ENCODE measurements around the gene WDR33. TPM values are rescaled to one million over a fixed set of nuclear protein-coding genes. Genes with fewer than 3 reads are reported as not detected.
"Not testable (repeated sequence)": the region's sequence is repeated elsewhere in the genome, so short reads cannot be mapped to it uniquely, and the experiment has no call there.

Gene WDR33
- total RNA-seq, 1 experiment from 2014 or later = 87.1 TPM

GRCh38 chr2:127770973-127771735 is 39.8 kb downstream of the WDR33 start:
- Histone ChIP-seq H3K27ac (ENCODE audit: low read depth, low read length, poor library complexity, severe bottlenecking) (no peak overlapping the region), H3K9me3 (ENCODE audit: low read depth, low read length, poor library complexity, severe bottlenecking) (no peaks in the 10 kb centered on the region), H3K36me3 (ENCODE audit: insufficient read depth, low read length, poor library complexity, severe bottlenecking) (peaks cover 20% of the 10 kb centered on the region), H3K4me1 (ENCODE audit: insufficient read depth, low read length, poor library complexity, severe bottlenecking) (peaks cover 12% of the 10 kb centered on the region), H3K27me3 (replicated peaks; ENCODE audit: insufficient read depth, low read depth, low read length, poor library complexity) (no peaks in the 10 kb centered on the region), H3K4me3 (ENCODE audit: low read depth, low read length, poor library complexity, severe bottlenecking) (no peak overlapping the region)
- CTCF ChIA-PET = no interaction called here
- intact Hi-C loops (cut with micrococcal nuclease; ENCODE audit: unreplicated experiment) = no loop called here
- TF ChIP-seq EZH2 (IDR thresholded peaks at IDR 0.05; ENCODE audit: borderline replicate concordance, low read depth, low read length, poor library complexity, severe bottlenecking) = no peak
- no peak for DNase-seq (ENCODE audit: low spot score)
- no TSS peak for BruUV-seq (replicated peaks)
- POLR2A ChIA-PET (ENCODE audit: low non-redundant PET) = interaction anchor here (0.7 kb wide), 1 partner anchor 15 kb away, joined by 6 read pairs; no protein-coding TSS in a partner anchor

- BruUV-seq (replicated peaks); intact Hi-C loops (cut with micrococcal nuclease; ENCODE audit: unreplicated experiment); H3K27me3 ChIP-seq (replicated peaks; ENCODE audit: insufficient read depth, low read depth, low read length, poor library complexity); POLR2A ChIA-PET (ENCODE audit: low non-redundant PET); H3K4me3 ChIP-seq (ENCODE audit: low read depth, low read length, poor library complexity, severe bottlenecking); H3K9me3 ChIP-seq (ENCODE audit: low read depth, low read length, poor library complexity, severe bottlenecking); CTCF ChIA-PET; H3K27ac ChIP-seq (ENCODE audit: low read depth, low read length, poor library complexity, severe bottlenecking); DNase-seq (ENCODE audit: low spot score): not testable (repeated sequence)
- peaks cover 27% of the 10 kb centered on the region for H3K36me3 ChIP-seq (ENCODE audit: insufficient read depth, low read length, poor library complexity, severe bottlenecking)
- peaks cover 11% of the 10 kb centered on the region for H3K4me1 ChIP-seq (ENCODE audit: insufficient read depth, low read length, poor library complexity, severe bottlenecking)
These were observed 40.4 kb downstream of the WDR33 start for GRCh38 chr2:127770534-127770933.

DNA sequence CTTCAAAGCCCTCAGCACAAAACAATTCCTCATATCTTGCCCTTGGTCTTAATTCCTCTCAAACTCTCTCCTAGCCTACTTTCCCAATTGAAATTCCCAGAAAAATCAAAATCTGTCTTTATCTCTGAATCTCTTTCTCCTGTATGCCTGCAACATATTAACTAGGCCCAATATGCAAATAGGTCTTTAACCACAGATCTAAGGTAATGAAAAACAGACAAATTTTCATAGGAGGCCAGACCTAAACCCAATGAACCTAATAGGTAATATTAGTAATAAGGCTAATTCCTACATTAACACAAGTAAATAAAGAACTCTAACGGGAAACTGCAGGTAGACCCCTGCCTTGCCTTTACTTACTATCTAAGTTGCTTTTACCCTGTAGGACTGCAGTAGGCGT is 41.4 kb downstream of the WDR33 start:
- no peaks in the 10 kb centered on the region for H3K9me3 ChIP-seq (ENCODE audit: low read depth, low read length, poor library complexity, severe bottlenecking)
- intact Hi-C loops (cut with micrococcal nuclease; ENCODE audit: unreplicated experiment) = no loop called here
- peaks cover 35% of the 10 kb centered on the region for H3K36me3 ChIP-seq (ENCODE audit: insufficient read depth, low read length, poor library complexity, severe bottlenecking)
- no TSS peak for BruUV-seq (replicated peaks)
- peaks cover 11% of the 10 kb centered on the region for H3K4me1 ChIP-seq (ENCODE audit: insufficient read depth, low read length, poor library complexity, severe bottlenecking)
- TF ChIP-seq EZH2 (IDR thresholded peaks at IDR 0.05; ENCODE audit: borderline replicate concordance, low read depth, low read length, poor library complexity, severe bottlenecking) (no peak), CTCF (conservative IDR thresholded peaks at IDR 0.05; ENCODE audit: low read depth, low read length) (no peak)
- ChIA-PET POLR2A (ENCODE audit: low non-redundant PET) (no interaction called here), CTCF (no interaction called here)
- H3K27ac ChIP-seq (ENCODE audit: low read depth, low read length, poor library complexity, severe bottlenecking) = no peak overlapping the region
- no peaks in the 10 kb centered on the region for H3K27me3 ChIP-seq (replicated peaks; ENCODE audit: insufficient read depth, low read depth, low read length, poor library complexity)
- no peak for DNase-seq (ENCODE audit: low spot score)
- H3K4me3 ChIP-seq (ENCODE audit: low read depth, low read length, poor library complexity, severe bottlenecking) = no peak overlapping the region

- BruUV-seq (replicated peaks) = no TSS peak
- TF ChIP-seq EZH2 (IDR thresholded peaks at IDR 0.05; ENCODE audit: borderline replicate concordance, low read depth, low read length, poor library complexity, severe bottlenecking) = no peak
- no peak for TF ChIP-seq CTCF (conservative IDR thresholded peaks at IDR 0.05; ENCODE audit: low read depth, low read length)
These were observed 42.0 kb downstream of the WDR33 start for GRCh38 chr2:127768775-127769479.

More at GRCh38 chr2:127768775-127769479, 42.0 kb downstream of the WDR33 start:
- Histone ChIP-seq H3K9me3 (ENCODE audit: low read depth, low read length, poor library complexity, severe bottlenecking) (no peaks in the 10 kb centered on the region), H3K36me3 (ENCODE audit: insufficient read depth, low read length, poor library complexity, severe bottlenecking) (peaks cover 42% of the 10 kb centered on the region), H3K27me3 (replicated peaks; ENCODE audit: insufficient read depth, low read depth, low read length, poor library complexity) (no peaks in the 10 kb centered on the region), H3K4me3 (ENCODE audit: low read depth, low read length, poor library complexity, severe bottlenecking) (no peak overlapping the region), H3K27ac (ENCODE audit: low read depth, low read length, poor library complexity, severe bottlenecking) (no peak overlapping the region), H3K4me1 (ENCODE audit: insufficient read depth, low read length, poor library complexity, severe bottlenecking) (peaks cover 11% of the 10 kb centered on the region)
- intact Hi-C loops (cut with micrococcal nuclease; ENCODE audit: unreplicated experiment) = no loop called here
- CTCF ChIA-PET = no interaction called here
- no peak for DNase-seq (ENCODE audit: low spot score)
- POLR2A ChIA-PET (ENCODE audit: low non-redundant PET) = no interaction called here
